Esophagus muscularis mucosa (tissue), 4 donors: ENCODE measurements around the gene MAVS. TPM values are rescaled to one million over a fixed set of nuclear protein-coding genes. Genes with fewer than 3 reads are reported as not detected.

Source experiments
- DNase-seq: peaks from one replicate; pipeline ENCODE4 v3.0.0-alpha.2; 2017; ENCODE audit errors: extremely low spot score
- H3K27ac ChIP-seq, 4 donors: fragments of 200-600 bp; sonication (generic); replicated peaks in 1 of 4; 1 replicate in 3 of 4; 2 replicates in 1 of 4; pipeline ENCODE4 v1.5.1; 2016 to 2019; ENCODE audit warnings: mild to moderate bottlenecking in 1 of 4
- H3K27me3 ChIP-seq, 4 donors: fragments of 200-600 bp; sonication (generic); one replicate each; pipeline versions ENCODE4 v1.5.1 to v1.6.0; 2016 to 2019
- H3K36me3 ChIP-seq, 4 donors: fragments of 200-600 bp; sonication (generic); one replicate each; pipeline ENCODE4 v1.5.1; 2016 to 2019
- H3K4me1 ChIP-seq, 4 donors: fragments of 200-600 bp; sonication (generic); one replicate each; pipeline ENCODE4 v1.5.1; 2016 to 2019
- H3K4me3 ChIP-seq, 4 donors: fragments of 200-600 bp; sonication (generic); 1 replicate in 2 of 4; 2 replicates in 2 of 4; pipeline ENCODE4 v1.5.1; 2016 to 2019; ENCODE audit warnings: mild to moderate bottlenecking in 4 of 4, moderate library complexity in 1 of 4
- H3K9me3 ChIP-seq, 4 donors: fragments of 200-600 bp; sonication (generic); 1 replicate in 3 of 4; 2 replicates in 1 of 4; pipeline ENCODE4 v1.5.1; 2016 to 2019
- CTCF ChIP-seq, 3 experiments: fragments of 200-600 bp in 2 of 3; fragments of 450-650 bp in 1 of 3; sonication (generic) in 2 of 3; IDR thresholded peaks; one replicate each; pipeline ENCODE4 v1.5.1; 2017 to 2019; ENCODE audit warnings: antibody characterized with exemption in 3 of 3, mild to moderate bottlenecking in 2 of 3, moderate library complexity in 1 of 3
- EP300 ChIP-seq: sonication (generic); formaldehyde crosslinking; IDR thresholded peaks from one replicate; pipeline ENCODE4 v1.6.1; 2017; ENCODE audit warnings: antibody characterized with exemption
- POLR2A ChIP-seq: fragments of 450-650 bp; IDR thresholded peaks from one replicate; pipeline ENCODE4 v1.6.1; 2017; ENCODE audit warnings: antibody characterized with exemption, moderate library complexity, mild to moderate bottlenecking, low read depth
- POLR2AphosphoS5 ChIP-seq, 2 donors: sonication (generic); formaldehyde crosslinking; IDR thresholded peaks; one replicate each; pipeline ENCODE4 v1.6.1; 2017; ENCODE audit warnings: antibody characterized with exemption in 2 of 2
- WGBS: methylation state at CpG from one replicate; pipeline ENCODE4 v1.1.5; 2018; 5-methylcytosine and 5-hydroxymethylcytosine counted together
- intact Hi-C: fragments of 100-400 bp; cut with DNase I; formaldehyde crosslinking; loops from one replicate; pipeline ENCODE4 v1.15.1; 2023
- total RNA-seq, 4 donors: library from RNA; depleted of rRNA; stranded (reverse); fragments of >200 nt; gene quantifications; one replicate each; pipeline versions ENCODE4 v1.1.0 to v1.2.1, GENCODE V29; 2016

The MAVS gene
- 10 to 100 TPM; 34.6 to 56.1 (median 42.8) TPM for total RNA-seq

- Histone ChIP-seq H3K27me3 (no peaks in the 10 kb centered on the region), H3K4me3 (peak within 1 kb of the TSS; percentile 63 to 93 (median 88)), H3K36me3 (no peaks in the 10 kb centered on the region), H3K4me1 (peaks cover 16 to 36% (median 32%) of the 10 kb centered on the region in 4 donors), H3K27ac (peak within 1 kb of the TSS; percentile 87 to 96 (median 96)), H3K9me3 (no peaks in the 10 kb centered on the region)
- intact Hi-C loops: loop anchor here (1.0 kb wide), 1 partner anchor 59 kb away; no protein-coding TSS in a partner anchor
- TF ChIP-seq POLR2A: peak; percentile 48
- no peak for TF ChIP-seq EP300
- TF ChIP-seq POLR2AphosphoS5 (IDR thresholded peaks at IDR 0.05): peak; percentile 76 to 91
- no peak for TF ChIP-seq CTCF (IDR thresholded peaks at IDR 0.05)
- DNase-seq: peak; percentile 95
- WGBS: 0% methylated on average over 9 of the region's 72 CpGs
Observed at GRCh38 chr20:3846740-3847428, at the start of gene MAVS. MAVS (plus strand) TSS chr20:3846834; CDS start chr20:3854625, 7,791 bp downstream.

- Histone ChIP-seq H3K27me3 (no peaks in the 10 kb centered on the region), H3K36me3 (peaks cover 15 to 44% (median 29%) of the 10 kb centered on the region in 4 donors), H3K27ac (peak overlapping the region; percentile 95 to 99 (median 98)), H3K4me3 (peak overlapping the region; percentile 63 to 81 (median 66)), H3K9me3 (no peaks in the 10 kb centered on the region), H3K4me1 (peaks cover 15 to 57% (median 56%) of the 10 kb centered on the region in 4 donors)
- no peak for DNase-seq
- 83% methylated on average over 5 of the region's 5 CpGs for WGBS
- no peak for TF ChIP-seq POLR2AphosphoS5 (IDR thresholded peaks at IDR 0.05)
- TF ChIP-seq EP300: no peak
- TF ChIP-seq POLR2A: no peak
- TF ChIP-seq CTCF (IDR thresholded peaks at IDR 0.05): no peak
- intact Hi-C loops: no loop called here
Observed at GRCh38 chr20:3797226-3797545, 49.4 kb upstream of the MAVS start.

- WGBS: 66% methylated on average over 19 of the region's 19 CpGs
- no peak for DNase-seq
- no peak for TF ChIP-seq POLR2AphosphoS5 (IDR thresholded peaks at IDR 0.05)
- TF ChIP-seq EP300: no peak
- TF ChIP-seq CTCF (IDR thresholded peaks at IDR 0.05): no peak
- no peak for TF ChIP-seq POLR2A
- no peaks in the 10 kb centered on the region for H3K9me3 ChIP-seq
- intact Hi-C loops: no loop called here
- H3K27ac ChIP-seq: peak overlapping the region; percentile 95 to 99 (median 98)
- H3K4me1 ChIP-seq: peaks cover 15 to 58% (median 57%) of the 10 kb centered on the region in 4 donors
- peak overlapping the region; percentile 63 to 81 (median 66) for H3K4me3 ChIP-seq
- no peaks in the 10 kb centered on the region for H3K27me3 ChIP-seq
- peaks cover 21 to 50% (median 34%) of the 10 kb centered on the region in 4 donors for H3K36me3 ChIP-seq
Observed at GRCh38 chr20:3797592-3798372, 48.9 kb upstream of the MAVS start.

- TF ChIP-seq POLR2AphosphoS5 (IDR thresholded peaks at IDR 0.05) (no peak), POLR2A (no peak), CTCF (IDR thresholded peaks at IDR 0.05) (no peak), EP300 (no peak)
- Histone ChIP-seq H3K27me3 (no peaks in the 10 kb centered on the region), H3K4me3 (peak overlapping the region in 2 of 4 donors; percentile 67 to 81), H3K27ac (peak overlapping the region; percentile 95 to 99 (median 98)), H3K9me3 (no peaks in the 10 kb centered on the region), H3K4me1 (peaks cover 15 to 59% (median 57%) of the 10 kb centered on the region in 4 donors), H3K36me3 (peaks cover 27 to 56% (median 40%) of the 10 kb centered on the region in 4 donors)
- no peak for DNase-seq
- 85% methylated on average over 5 of the region's 5 CpGs for WGBS
- intact Hi-C loops: no loop called here
Observed at GRCh38 chr20:3798373-3798768, 48.3 kb upstream of the MAVS start.
